Left lung (tissue), 10 donors: ENCODE measurements around the gene C12orf54. TPM values are rescaled to one million over a fixed set of nuclear protein-coding genes. Genes with fewer than 3 reads are reported as not detected.
"Not testable (repeated sequence)": the region's sequence is repeated elsewhere in the genome, so short reads cannot be mapped to it uniquely, and the experiment has no call there.

Source experiments
- ATAC-seq: fragments of 200-7000 bp; cut with Tn5 transposase; one replicate; pipeline ENCODE4 v1.9.1; 2020; ENCODE audit warnings: moderate library complexity
- DNase-seq, 4 donors: peaks; one replicate each; pipeline ENCODE4 v3.0.0-alpha.2; 2013 to 2020
- H3K27ac ChIP-seq, 2 donors: fragments of 200-600 bp; sonication (generic) in 1 of 2; one replicate each; pipeline versions ENCODE4 v1.5.0 to v1.8.0; 2020 to 2021
- H3K27me3 ChIP-seq, 2 donors: fragments of 200-600 bp; sonication (generic) in 1 of 2; one replicate each; pipeline versions ENCODE4 v1.5.0 to v1.8.0; 2020 to 2021
- H3K36me3 ChIP-seq, 2 donors: fragments of 200-600 bp; sonication (generic) in 1 of 2; one replicate each; pipeline versions ENCODE4 v1.5.0 to v1.8.0; 2020 to 2021
- H3K4me1 ChIP-seq, 2 donors: fragments of 200-600 bp; one replicate each; pipeline ENCODE4 v1.8.0; 2021
- H3K4me3 ChIP-seq, 2 donors: fragments of 200-600 bp; sonication (generic) in 1 of 2; one replicate each; pipeline versions ENCODE4 v1.5.0 to v1.8.0; 2020 to 2021; ENCODE audit warnings: mild to moderate bottlenecking in 1 of 2
- H3K9me3 ChIP-seq, 2 donors: fragments of 200-600 bp; sonication (generic) in 1 of 2; one replicate each; pipeline versions ENCODE4 v1.5.0 to v1.8.0; 2020 to 2021
- intact Hi-C, 2 donors: fragments of 100-400 bp; cut with DNase I; formaldehyde crosslinking; loops; one replicate each; pipeline versions ENCODE4 v1.11.2 to v1.14.2; 2022
- polyA plus RNA-seq, 6 donors: library from polyadenylated mRNA; unstranded; fragments of 120-200 nt; gene quantifications; one replicate each; pipeline ENCODE4 v1.2.1, GENCODE V29; 2013; ENCODE audit not compliant: insufficient read length in 6 of 6
- total RNA-seq, 2 donors: library from RNA; stranded (reverse); fragmentation: NEBNext Ultra II Directional; extraction: Animal tissue kit (Norgen Biotek cat#: 25700); gene quantifications; one replicate each; pipeline ENCODE4 v1.2.1, GENCODE V29; 2021
- TF ChIP-seq, protein P1 (sequence below), 2 donors: fragments of 200-600 bp; sonication (generic) in 1 of 2; IDR thresholded peaks; one replicate each; pipeline versions ENCODE4 v1.5.0 to v1.8.0; 2021; ENCODE audit warnings: antibody characterized with exemption in 2 of 2
- donor health status: DM: no; HTN: yes; CAD: no.
- donor health status: DM: no; HTN: no; CAD: no.

Gene C12orf54
- total and polyA plus RNA-seq, 8 donors = 0.35 to 1.7 (median 0.81) TPM; not detected in 2

GRCh38 chr12:48510111-48510510 is 27.8 kb downstream of the C12orf54 start:
- Histone ChIP-seq H3K36me3 (no peaks in the 10 kb centered on the region), H3K9me3 (peaks cover 0 to 20% of the 10 kb centered on the region in 2 donors), H3K27ac (no peak overlapping the region), H3K4me1 (no peaks in the 10 kb centered on the region), H3K27me3 (no peaks in the 10 kb centered on the region), H3K4me3 (no peak overlapping the region)
- intact Hi-C loops = no loop called here
- DNase-seq (no peak), ATAC-seq (no peak)
- TF ChIP-seq, protein P1, sequence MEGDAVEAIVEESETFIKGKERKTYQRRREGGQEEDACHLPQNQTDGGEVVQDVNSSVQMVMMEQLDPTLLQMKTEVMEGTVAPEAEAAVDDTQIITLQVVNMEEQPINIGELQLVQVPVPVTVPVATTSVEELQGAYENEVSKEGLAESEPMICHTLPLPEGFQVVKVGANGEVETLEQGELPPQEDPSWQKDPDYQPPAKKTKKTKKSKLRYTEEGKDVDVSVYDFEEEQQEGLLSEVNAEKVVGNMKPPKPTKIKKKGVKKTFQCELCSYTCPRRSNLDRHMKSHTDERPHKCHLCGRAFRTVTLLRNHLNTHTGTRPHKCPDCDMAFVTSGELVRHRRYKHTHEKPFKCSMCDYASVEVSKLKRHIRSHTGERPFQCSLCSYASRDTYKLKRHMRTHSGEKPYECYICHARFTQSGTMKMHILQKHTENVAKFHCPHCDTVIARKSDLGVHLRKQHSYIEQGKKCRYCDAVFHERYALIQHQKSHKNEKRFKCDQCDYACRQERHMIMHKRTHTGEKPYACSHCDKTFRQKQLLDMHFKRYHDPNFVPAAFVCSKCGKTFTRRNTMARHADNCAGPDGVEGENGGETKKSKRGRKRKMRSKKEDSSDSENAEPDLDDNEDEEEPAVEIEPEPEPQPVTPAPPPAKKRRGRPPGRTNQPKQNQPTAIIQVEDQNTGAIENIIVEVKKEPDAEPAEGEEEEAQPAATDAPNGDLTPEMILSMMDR (IDR thresholded peaks at IDR 0.05) = no peak

DNA sequence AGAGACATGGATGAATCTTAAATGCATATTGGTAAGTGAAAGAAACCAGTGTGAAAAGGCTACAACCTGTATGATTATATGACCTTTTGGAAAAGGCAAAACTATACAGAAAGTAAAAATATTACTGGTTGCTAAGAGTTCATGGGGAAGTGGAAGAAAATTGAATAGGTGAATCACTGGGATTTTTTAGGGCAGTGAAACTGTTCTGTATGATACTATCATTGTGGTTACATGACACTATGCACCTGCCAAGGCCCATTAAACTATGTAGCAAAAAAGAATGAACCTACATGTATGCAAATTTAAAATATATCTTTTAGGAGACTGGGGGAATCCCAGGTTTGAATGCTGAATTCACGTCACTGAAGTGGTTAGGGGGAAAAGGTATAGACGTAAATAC is 30.6 kb downstream of the C12orf54 start:
- no peak for DNase-seq
- no peak for ATAC-seq
- Histone ChIP-seq H3K27me3 (no peaks in the 10 kb centered on the region), H3K4me1 (no peaks in the 10 kb centered on the region), H3K27ac (no peak overlapping the region), H3K36me3 (no peaks in the 10 kb centered on the region), H3K4me3 (no peak overlapping the region), H3K9me3 (peaks cover 0 to 20% of the 10 kb centered on the region in 2 donors)
- intact Hi-C loops = no loop called here
- TF ChIP-seq, protein P1 (IDR thresholded peaks at IDR 0.05) = no peak

GRCh38 chr12:48514728-48515127 is 32.4 kb downstream of the C12orf54 start:
- H3K9me3 ChIP-seq = peaks cover 0 to 20% of the 10 kb centered on the region in 2 donors
- no peak overlapping the region for H3K4me3 ChIP-seq
- H3K27ac ChIP-seq = no peak overlapping the region
- TF ChIP-seq, protein P1 (IDR thresholded peaks at IDR 0.05) = no peak
- H3K36me3 ChIP-seq = no peaks in the 10 kb centered on the region
- H3K4me1 ChIP-seq = no peaks in the 10 kb centered on the region
- intact Hi-C loops = no loop called here
- no peak for DNase-seq
- ATAC-seq = no peak
- no peaks in the 10 kb centered on the region for H3K27me3 ChIP-seq

- H3K27me3 ChIP-seq, H3K4me3 ChIP-seq, H3K27ac ChIP-seq, intact Hi-C loops, H3K9me3 ChIP-seq, ATAC-seq, H3K36me3 ChIP-seq, H3K4me1 ChIP-seq: not testable (repeated sequence)
- peak in 1 of 4 donors; percentile 61 for DNase-seq
These were observed 38.1 kb downstream of the C12orf54 start for GRCh38 chr12:48520381-48520780.

DNA sequence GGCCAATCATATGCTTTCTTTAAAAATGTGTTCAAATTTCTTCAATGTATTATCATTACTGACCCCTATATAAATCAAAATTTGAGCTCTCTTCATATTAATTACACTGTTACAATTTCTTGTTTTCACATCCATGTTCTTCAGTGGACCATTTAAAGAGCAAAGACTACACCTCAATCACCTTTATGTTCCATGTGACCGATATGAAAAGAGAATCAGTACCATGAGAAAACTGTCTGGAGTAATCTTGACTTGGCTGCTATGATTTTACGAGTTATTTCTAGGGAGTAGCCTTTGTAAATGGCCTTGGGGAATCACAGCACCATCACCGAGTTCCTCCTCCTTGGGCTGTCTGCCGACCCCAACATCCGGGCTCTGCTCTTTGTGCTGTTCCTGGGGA is 43.0 kb downstream of the C12orf54 start, which contains the start of gene OR8S1:
Gene OR8S1 (plus strand): TSS at position 301 of the 400 bp plus-strand sequence. CDS start 0 bp downstream, at position 301.
- H3K4me1 ChIP-seq = no peaks in the 10 kb centered on the region

More for the DNA sequence above, 43.0 kb downstream of the C12orf54 start, which contains the start of gene OR8S1:
- H3K9me3 ChIP-seq = no peaks in the 10 kb centered on the region
- H3K36me3 ChIP-seq = no peaks in the 10 kb centered on the region
- intact Hi-C loops = no loop called here
- H3K4me3 ChIP-seq = no peak within 1 kb of the TSS
- no peaks in the 10 kb centered on the region for H3K27me3 ChIP-seq
- TF ChIP-seq, protein P1 (IDR thresholded peaks at IDR 0.05) = no peak
- DNase-seq = no peak
- H3K27ac ChIP-seq = no peak within 1 kb of the TSS
- ATAC-seq = no peak
